ENCODE results near the gene POU2AF3.
"Not testable (repeated sequence)": the region's sequence is repeated elsewhere in the genome, so short reads cannot be mapped to it uniquely, and the experiment has no call there.

Gene POU2AF3

DNA sequence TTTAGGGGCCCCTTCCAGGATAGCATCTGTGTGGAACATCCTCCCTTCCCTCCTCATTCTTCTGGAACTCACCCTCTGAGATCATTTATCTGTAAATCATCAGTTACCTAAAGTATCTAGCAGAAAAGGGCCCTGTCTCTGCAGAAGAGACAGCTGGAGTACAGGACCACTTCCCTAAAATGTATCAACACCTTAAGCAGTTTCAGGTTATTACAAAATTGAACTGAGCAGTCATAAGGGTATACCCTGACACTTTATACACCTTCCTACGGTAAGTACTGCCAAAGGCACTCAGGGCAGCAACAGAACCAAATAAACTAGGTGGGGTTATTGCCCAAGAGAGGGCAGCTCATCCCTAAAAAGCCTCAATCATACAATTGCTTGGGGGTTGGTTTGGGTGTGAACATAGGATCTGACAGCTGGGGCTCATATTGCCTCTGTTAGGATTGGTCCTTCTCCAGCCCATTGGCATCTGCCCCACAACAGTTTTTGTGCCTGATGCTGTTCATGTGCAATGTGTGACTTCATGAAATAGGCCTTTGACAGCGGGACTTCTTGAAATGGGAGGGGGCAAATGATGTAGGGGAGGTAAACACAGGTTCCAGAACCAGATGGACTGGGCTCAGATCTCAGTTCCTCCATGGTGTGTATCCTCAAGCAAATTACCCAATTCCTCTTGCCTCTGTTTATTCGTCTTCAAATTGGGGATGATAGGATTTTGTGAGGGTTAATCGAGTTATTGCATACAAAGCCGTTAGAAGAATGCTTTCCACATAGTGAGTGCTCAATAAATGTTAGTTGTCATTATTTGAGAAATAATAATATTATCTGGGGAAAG is 2.9 kb downstream of the POU2AF3 start:
- DNase-seq: no peak

DNA sequence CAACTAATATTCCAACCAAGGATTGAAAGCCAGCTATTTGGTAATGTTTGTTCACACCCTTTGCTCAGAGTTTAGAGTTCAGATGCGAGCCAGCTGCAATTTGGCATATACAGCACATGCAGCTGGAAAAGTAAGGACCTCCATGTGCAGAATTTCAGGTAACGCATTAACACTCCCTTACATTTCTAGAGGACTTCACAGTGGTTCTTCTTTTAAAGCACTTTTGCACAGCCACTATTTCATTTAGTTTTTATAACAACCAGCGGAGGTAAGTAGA is 3.4 kb downstream of the POU2AF3 start:
- DNase-seq: no peak

DNA sequence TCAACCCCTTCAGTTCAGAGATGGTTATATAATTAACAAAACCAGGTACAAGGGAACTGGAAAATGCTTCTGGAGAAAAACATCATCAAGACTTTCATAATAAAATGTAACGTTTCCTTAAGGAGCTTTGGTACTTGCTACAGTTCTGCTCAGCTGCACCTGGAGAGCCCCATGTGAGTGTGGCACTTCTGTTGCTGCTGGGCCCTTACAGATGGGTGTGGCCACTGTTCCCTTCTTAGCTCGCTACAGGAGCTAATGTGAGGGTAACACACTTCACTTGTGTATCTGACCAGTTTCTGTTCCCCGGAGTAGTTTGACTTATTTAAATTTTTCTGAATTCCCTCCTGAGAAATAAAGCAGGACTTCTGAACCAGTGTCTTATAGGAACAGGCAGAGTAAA is 4.0 kb downstream of the POU2AF3 start:
- DNase-seq: no peak

- no peak for DNase-seq
Observed at GRCh38 chr11:111303461-111303860, 5.1 kb downstream of the POU2AF3 start.

- no peak for DNase-seq
Observed at GRCh38 chr11:111305162-111305802, 6.9 kb downstream of the POU2AF3 start.

- peak; percentile 4 for DNase-seq
Observed at GRCh38 chr11:111305876-111306275, 7.5 kb downstream of the POU2AF3 start.

GRCh38 chr11:111306321-111306720 is 8.0 kb downstream of the POU2AF3 start:
- DNase-seq: no peak

DNA sequence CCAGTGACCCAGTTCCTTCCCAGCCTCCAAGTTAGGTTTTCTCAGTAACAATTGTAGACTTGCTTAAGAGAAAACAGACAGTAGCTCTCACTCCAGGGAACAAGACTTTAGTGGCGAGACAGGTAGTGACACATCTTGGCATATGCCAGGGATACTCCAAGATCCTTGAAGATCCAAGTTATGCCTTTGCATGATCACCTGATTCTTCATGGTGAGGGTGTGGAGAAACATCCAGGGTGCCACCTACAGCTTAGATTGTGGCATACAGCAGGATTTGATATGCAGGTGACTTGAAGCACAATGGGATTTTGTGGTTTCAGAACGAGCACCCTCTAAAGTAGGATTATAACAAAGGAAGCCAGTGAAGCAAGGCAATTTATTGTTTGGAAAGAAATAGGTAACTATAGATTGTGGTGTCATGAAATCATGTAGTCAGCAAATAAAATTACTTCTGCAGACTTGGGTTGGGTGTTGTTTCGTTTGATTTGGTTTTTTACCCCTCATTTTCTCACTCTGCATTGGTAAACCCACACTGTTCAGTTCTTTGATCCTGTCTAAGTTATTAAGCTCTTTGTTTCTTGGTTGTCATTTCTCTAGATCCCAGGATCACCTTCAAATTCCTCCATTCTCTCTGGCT is 9.2 kb downstream of the POU2AF3 start:
- DNase-seq: no peak

GRCh38 chr11:111308140-111308539 is 9.8 kb downstream of the POU2AF3 start:
- no peak for DNase-seq

DNA sequence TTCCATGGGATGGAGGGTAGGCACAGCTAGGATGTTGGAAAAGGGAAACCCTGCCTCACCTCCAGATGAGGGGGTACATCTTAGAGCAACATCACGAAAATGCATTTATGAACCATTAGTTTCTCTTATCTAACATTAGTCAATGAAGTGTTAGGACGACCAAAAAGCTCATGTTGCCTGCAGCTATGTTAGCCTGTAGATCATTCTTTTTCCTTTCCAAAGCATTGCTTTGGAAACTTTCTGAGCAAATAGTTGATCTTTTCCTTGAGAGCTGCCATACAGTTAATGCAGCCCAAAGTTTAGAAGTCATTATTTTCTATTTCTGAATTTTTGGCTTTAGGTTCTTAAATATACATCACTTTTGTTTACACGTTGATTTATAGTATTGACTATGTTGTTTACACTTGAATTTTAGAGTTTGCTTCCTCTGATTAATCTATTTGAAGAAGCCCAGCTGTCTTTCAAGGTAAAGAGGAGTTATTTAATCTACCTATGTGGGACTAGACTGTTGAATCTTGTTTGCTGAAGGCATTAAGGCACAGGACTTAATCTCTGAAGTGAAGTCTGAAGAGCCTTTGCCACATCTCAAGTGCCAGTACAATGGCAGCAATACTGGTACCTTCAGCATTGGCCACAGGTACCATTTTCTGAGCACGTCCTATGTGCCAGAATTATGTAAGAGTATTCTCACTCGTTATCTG is 11.0 kb downstream of the POU2AF3 start:
- no peak for DNase-seq

- DNase-seq: no peak
Observed at GRCh38 chr11:111310088-111310487, 11.7 kb downstream of the POU2AF3 start.

- no peak for DNase-seq
Observed at GRCh38 chr11:111310723-111311122, 12.4 kb downstream of the POU2AF3 start.

- DNase-seq: no peak
Observed at GRCh38 chr11:111312076-111312475, 13.7 kb downstream of the POU2AF3 start.

DNA sequence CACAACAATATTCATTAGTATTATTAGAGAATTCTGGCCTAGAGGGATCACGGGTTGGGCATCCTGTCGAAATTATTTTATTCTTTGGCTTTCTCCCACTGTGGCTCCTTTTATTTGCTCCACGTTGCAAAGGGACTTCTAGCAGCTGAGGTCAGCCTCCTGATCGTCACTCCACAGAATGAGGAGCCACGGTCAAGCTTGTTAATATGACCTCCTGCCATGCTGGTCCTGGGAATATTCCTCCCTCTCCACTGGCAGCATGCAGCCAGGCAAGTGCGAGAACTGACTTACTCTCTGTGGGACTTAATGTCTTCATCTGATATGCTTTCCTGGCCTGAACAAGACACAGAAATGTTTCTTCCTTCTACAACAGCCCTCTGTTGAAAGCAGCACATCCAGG is 20.9 kb downstream of the POU2AF3 start:
- DNase-seq: no peak

- not testable (repeated sequence) for DNase-seq
Observed at GRCh38 chr11:111320199-111320598, 21.9 kb downstream of the POU2AF3 start.

DNA sequence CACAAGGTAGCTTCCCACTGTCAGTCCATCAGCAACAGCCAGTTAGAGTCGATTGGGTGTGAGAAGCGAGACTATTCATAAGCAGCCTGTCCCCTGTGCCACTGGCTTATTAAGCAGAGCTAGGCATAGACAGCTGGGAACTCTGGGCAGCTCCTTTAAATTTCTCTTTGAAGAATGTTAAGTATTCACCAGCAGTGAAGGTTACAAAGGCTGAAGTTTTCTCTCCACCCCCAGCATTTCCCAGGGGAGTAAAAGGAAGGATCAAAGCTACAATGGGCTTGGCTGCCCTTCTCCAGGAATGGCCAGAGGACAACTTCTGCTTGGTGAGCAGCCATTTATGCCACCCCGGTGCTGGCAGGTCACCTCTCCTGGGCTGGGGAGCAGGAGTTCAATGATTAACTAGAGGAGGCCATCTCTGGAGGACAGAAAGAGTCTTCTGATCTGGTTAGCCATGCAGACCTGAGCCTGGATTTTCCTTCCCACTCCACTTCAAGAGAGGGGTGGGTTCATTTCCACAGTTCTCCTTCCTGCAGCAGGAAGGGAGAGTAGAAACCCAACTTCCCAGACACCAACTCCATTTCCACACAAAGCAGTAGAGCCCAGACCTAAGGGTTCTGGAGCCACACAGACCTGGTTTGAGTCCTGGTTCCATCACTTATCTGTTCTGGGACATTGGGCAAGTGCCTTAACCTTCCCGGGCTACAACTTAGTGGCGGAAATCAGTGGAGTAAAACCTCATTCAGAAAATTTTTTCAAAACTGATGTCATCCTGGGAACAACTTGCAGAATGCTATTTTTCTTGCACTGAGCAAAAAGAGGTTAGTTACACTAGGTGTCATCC is 22.6 kb downstream of the POU2AF3 start:
- no peak for DNase-seq

DNA sequence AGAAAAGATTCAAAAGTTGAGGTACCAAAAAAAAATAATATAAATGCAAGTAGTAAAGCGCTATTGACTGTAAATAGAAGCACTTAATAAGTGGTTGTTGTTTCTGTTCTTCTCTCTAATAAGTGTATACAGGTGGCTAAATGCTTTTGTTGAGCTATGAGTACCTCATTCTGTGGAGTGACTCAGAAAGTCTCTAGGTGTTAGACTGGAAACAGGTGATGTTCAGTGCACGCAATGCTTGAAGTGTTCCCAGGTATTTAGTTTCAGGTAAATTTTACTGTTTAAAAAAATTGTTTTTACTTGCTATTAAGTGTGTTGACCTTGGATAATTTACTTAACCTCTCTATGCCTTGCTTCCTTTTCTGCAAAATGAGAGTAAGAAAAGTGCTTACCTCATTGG is 24.2 kb downstream of the POU2AF3 start:
- DNase-seq: no peak

- DNase-seq: no peak
Observed at GRCh38 chr11:111324277-111324720, 26.0 kb downstream of the POU2AF3 start.

DNA sequence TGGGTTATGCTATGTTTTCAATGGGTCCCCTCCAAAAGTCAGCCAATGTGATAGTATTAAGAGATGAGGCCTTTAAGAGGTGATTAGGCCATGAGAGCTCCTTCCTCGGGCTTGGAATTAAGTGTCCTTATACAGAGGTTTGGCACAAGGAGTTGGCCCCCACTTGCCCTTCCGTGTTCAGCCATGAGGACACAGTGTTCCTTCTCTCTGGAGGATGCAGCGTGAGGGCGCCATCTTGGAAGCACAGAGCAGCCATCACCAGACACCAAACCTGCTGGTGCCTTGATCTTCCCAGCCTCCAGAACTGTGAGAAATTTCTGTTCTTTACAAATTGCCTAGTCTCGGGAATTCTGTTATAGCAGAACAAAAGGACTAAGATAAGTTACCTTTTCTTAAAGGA is 26.9 kb downstream of the POU2AF3 start:
- DNase-seq: no peak

DNA sequence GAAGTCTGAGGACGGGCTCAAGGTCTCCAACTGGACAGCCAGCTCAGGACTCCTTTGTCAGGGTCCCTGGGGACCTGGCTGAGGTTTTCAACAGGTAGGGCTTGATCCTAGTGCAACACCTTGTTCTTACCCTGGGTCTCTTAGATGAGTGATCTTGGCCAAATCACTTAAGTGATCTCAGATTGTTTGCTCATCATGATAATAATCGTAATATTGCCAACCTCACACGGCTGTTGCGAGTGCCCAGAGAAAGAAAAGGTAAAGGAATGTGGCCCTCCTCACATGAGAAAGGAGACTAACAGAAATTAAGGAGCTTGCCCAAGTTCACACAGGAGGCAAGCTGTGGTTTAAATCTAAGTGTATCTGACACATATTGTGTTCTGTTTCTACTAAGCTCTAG is 28.5 kb downstream of the POU2AF3 start:
- no peak for DNase-seq

DNA sequence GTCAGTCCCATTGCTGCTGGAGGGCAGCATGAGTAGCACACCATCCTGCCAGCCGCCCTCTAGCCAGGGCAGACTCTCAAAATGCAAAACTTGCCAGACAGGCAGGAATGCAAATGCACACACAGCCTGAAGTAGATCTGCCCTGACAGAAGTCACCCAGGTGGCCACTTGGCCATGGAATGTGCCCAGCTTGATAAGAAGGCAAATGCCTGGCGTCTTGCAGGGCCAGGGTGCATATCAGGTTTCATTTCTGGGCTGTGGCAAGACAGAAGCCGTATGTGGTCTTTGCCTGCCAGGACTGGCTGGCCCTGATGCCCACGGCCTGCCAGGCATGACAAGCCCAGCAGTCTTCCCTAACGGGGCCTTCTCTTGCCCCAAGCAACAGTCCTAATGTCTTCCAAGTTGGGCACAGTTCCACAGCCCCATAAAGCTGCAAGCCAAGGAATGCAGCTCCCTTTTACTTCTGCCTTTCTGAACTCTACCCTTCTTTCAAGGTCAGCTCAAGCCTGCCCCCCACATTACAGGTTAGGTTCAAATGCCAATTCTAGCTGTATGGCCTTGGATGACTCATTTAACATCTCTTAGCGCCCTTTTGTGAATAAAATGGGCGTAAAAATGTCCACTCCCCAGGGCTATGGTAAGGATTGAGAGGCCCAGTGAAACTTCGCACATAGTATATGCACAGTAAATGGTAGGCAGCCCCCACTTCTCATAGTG is 29.7 kb downstream of the POU2AF3 start:
- no peak for DNase-seq

Data from suppressor macrophage treated with lipopolysaccharide for 4 hours (primary cell).